Vagina (tissue), 2 donors: ENCODE results near the gene SEC24A. TPM values are rescaled to one million over a fixed set of nuclear protein-coding genes. Genes with fewer than 3 reads are reported as not detected.
A peak's percentile ranks its signal among the peaks of the same experiment; 100 is the strongest.
"Not testable (repeated sequence)": the region's sequence is repeated elsewhere in the genome, so short reads cannot be mapped to it uniquely, and the experiment has no call there.

ENCODE experiments used
- DNase-seq, 2 donors: peaks; one replicate each; pipeline ENCODE4 v3.0.0-alpha.2; 2017; ENCODE audit errors: extremely low spot score in 2 of 2
- H3K27ac ChIP-seq: fragments of 200-600 bp; sonication (generic); one replicate; pipeline ENCODE4 v1.5.1; 2019
- H3K27me3 ChIP-seq: fragments of 200-600 bp; sonication (generic); one replicate; pipeline ENCODE4 v1.5.1; 2019
- H3K36me3 ChIP-seq, 2 donors: fragments of 200-600 bp; sonication (generic); one replicate each; pipeline ENCODE4 v1.5.1; 2017 to 2019
- H3K4me1 ChIP-seq: fragments of 200-600 bp; sonication (generic); one replicate; pipeline ENCODE4 v1.5.1; 2019
- H3K4me3 ChIP-seq, 2 donors: fragments of 200-600 bp; sonication (generic); 1 replicate in 1 of 2; 2 replicates in 1 of 2; pipeline ENCODE4 v1.5.1; 2016 to 2019
- H3K9me3 ChIP-seq: fragments of 200-600 bp; sonication (generic); one replicate; pipeline ENCODE4 v1.5.1; 2019
- CTCF ChIP-seq, 3 experiments: fragments of 450-650 bp in 2 of 3; fragments of 200-600 bp in 1 of 3; sonication (generic) in 1 of 3; IDR thresholded peaks; one replicate each; pipeline ENCODE4 v1.5.1; 2017 to 2019; ENCODE audit warnings: antibody characterized with exemption in 3 of 3, mild to moderate bottlenecking in 2 of 3, moderate library complexity in 2 of 3
- POLR2A ChIP-seq, 2 donors: fragments of 450-650 bp; IDR thresholded peaks; one replicate each; pipeline ENCODE4 v1.6.1; 2017; ENCODE audit warnings: antibody characterized with exemption in 2 of 2, mild to moderate bottlenecking in 2 of 2, moderate library complexity in 2 of 2
- POLR2AphosphoS5 ChIP-seq, 2 donors: sonication (generic); formaldehyde crosslinking; IDR thresholded peaks; one replicate each; pipeline ENCODE4 v1.9.0; 2017; ENCODE audit warnings: antibody characterized with exemption in 2 of 2, mild to moderate bottlenecking in 2 of 2, low read depth in 1 of 2; ENCODE audit not compliant: insufficient read depth in 1 of 2
- intact Hi-C: fragments of 100-400 bp; cut with DNase I; formaldehyde crosslinking; loops from one replicate; pipeline ENCODE4 v1.15.1; 2023
- total RNA-seq: library from RNA; depleted of rRNA; stranded (reverse); fragments of >200 nt; gene quantifications from one replicate; pipeline ENCODE4 v1.2.3, GENCODE V29; 2016

Gene SEC24A
- total RNA-seq, 1 donor from 2014 or later, result 11.3 TPM

- Histone ChIP-seq H3K36me3 (peaks cover 0 to 3% of the 10 kb centered on the region in 2 donors), H3K27ac (no peak overlapping the region), H3K4me3 (no peak overlapping the region), H3K9me3 (no peaks in the 10 kb centered on the region), H3K4me1 (peaks cover 26% of the 10 kb centered on the region), H3K27me3 (no peaks in the 10 kb centered on the region)
- intact Hi-C loops, result no loop called here
- DNase-seq, result no peak
- no peak for TF ChIP-seq CTCF (IDR thresholded peaks at IDR 0.05)
- no peak for TF ChIP-seq POLR2A (IDR thresholded peaks at IDR 0.05)
- TF ChIP-seq POLR2AphosphoS5 (IDR thresholded peaks at IDR 0.05; ENCODE audit: insufficient read depth in 1 of 2, low read depth in 1 of 2), result no peak
These were observed 92.5 kb downstream of the SEC24A start for GRCh38 chr5:134741052-134741451.

GRCh38 chr5:134742134-134742533, 93.5 kb downstream of the SEC24A start:
- H3K9me3 ChIP-seq, result no peaks in the 10 kb centered on the region
- intact Hi-C loops, result no loop called here
- H3K27ac ChIP-seq, result no peak overlapping the region
- no peaks in the 10 kb centered on the region for H3K27me3 ChIP-seq
- H3K4me3 ChIP-seq, result no peak overlapping the region
- DNase-seq, result no peak
- peaks cover 26% of the 10 kb centered on the region for H3K4me1 ChIP-seq
- peaks cover 0 to 3% of the 10 kb centered on the region in 2 donors for H3K36me3 ChIP-seq
- TF ChIP-seq POLR2A (IDR thresholded peaks at IDR 0.05) (no peak), CTCF (IDR thresholded peaks at IDR 0.05) (no peak), POLR2AphosphoS5 (IDR thresholded peaks at IDR 0.05; ENCODE audit: insufficient read depth in 1 of 2, low read depth in 1 of 2) (no peak)

- H3K4me3 ChIP-seq, result no peak overlapping the region
- H3K27ac ChIP-seq, result no peak overlapping the region
- TF ChIP-seq POLR2AphosphoS5 (IDR thresholded peaks at IDR 0.05; ENCODE audit: insufficient read depth in 1 of 2, low read depth in 1 of 2), result no peak
- no peak for TF ChIP-seq POLR2A (IDR thresholded peaks at IDR 0.05)
- TF ChIP-seq CTCF (IDR thresholded peaks at IDR 0.05), result no peak
- H3K9me3 ChIP-seq, result no peaks in the 10 kb centered on the region
- intact Hi-C loops, result no loop called here
- no peaks in the 10 kb centered on the region for H3K4me1 ChIP-seq
- no peaks in the 10 kb centered on the region for H3K27me3 ChIP-seq
- H3K36me3 ChIP-seq, result peaks cover 0 to 12% of the 10 kb centered on the region in 2 donors
- DNase-seq, result no peak
These were observed 100.8 kb downstream of the SEC24A start for GRCh38 chr5:134749415-134749814.

GRCh38 chr5:134758176-134758503, 109.6 kb downstream of the SEC24A start:
- Histone ChIP-seq H3K27me3 (no peaks in the 10 kb centered on the region), H3K4me3 (peak overlapping the region; percentile 85 to 95), H3K36me3 (no peaks in the 10 kb centered on the region), H3K27ac (peak overlapping the region; percentile 80), H3K9me3 (no peaks in the 10 kb centered on the region), H3K4me1 (peaks cover 22% of the 10 kb centered on the region)
- TF ChIP-seq POLR2AphosphoS5 (IDR thresholded peaks at IDR 0.05; ENCODE audit: insufficient read depth in 1 of 2, low read depth in 1 of 2), result no peak
- TF ChIP-seq POLR2A (IDR thresholded peaks at IDR 0.05), result no peak
- TF ChIP-seq CTCF (IDR thresholded peaks at IDR 0.05), result no peak
- no peak for DNase-seq
- intact Hi-C loops, result no loop called here

- Histone ChIP-seq H3K9me3 (no peaks in the 10 kb centered on the region), H3K27ac (peak within 1 kb of the TSS; percentile 80), H3K36me3 (peaks cover 0 to 1% of the 10 kb centered on the region in 2 donors), H3K4me1 (peaks cover 22% of the 10 kb centered on the region), H3K27me3 (no peaks in the 10 kb centered on the region), H3K4me3 (peak within 1 kb of the TSS; percentile 85 to 95)
- TF ChIP-seq POLR2A (IDR thresholded peaks at IDR 0.05), result peak in 1 of 2 donors; percentile 32
- peak; percentile 84 to 90 for TF ChIP-seq POLR2AphosphoS5 (IDR thresholded peaks at IDR 0.05; ENCODE audit: insufficient read depth in 1 of 2, low read depth in 1 of 2)
- TF ChIP-seq CTCF (IDR thresholded peaks at IDR 0.05), result peak; percentile 7 to 75 (median 65)
- peak in 1 of 2 donors; percentile 88 for DNase-seq
- intact Hi-C loops, result no loop called here
These were observed 110.1 kb downstream of the SEC24A start, which contains the start of gene DDX46 for GRCh38 chr5:134758504-134759341. Gene DDX46, plus strand, starts transcription at chr5:134758779. Its CDS starts 160 bp downstream, at chr5:134758939.

- peaks cover 0 to 85% of the 10 kb centered on the region in 2 donors for H3K36me3 ChIP-seq
- H3K4me1 ChIP-seq, H3K27me3 ChIP-seq, intact Hi-C loops, DNase-seq, H3K4me3 ChIP-seq, H3K27ac ChIP-seq, H3K9me3 ChIP-seq: not testable (repeated sequence)
These were observed 119.1 kb downstream of the SEC24A start for GRCh38 chr5:134767528-134768291.
